Urinary bladder (tissue), 4 donors: ENCODE data around the gene SIMC1. TPM values are rescaled to one million over a fixed set of nuclear protein-coding genes. Genes with fewer than 3 reads are reported as not detected.
"Not testable (repeated sequence)": the region's sequence is repeated elsewhere in the genome, so short reads cannot be mapped to it uniquely, and the experiment has no call there.

ENCODE experiments used
- DNase-seq: peaks from one replicate; pipeline ENCODE4 v3.0.0-alpha.2; 2015; ENCODE audit errors: extremely low spot score
- H3K27ac ChIP-seq: one replicate; pipeline ENCODE4 v1.5.1; 2013; ENCODE audit warnings: low read depth, mild to moderate bottlenecking, moderate library complexity
- H3K36me3 ChIP-seq: one replicate; pipeline ENCODE4 v1.6.1; 2013; ENCODE audit warnings: mild to moderate bottlenecking, moderate library complexity; ENCODE audit not compliant: insufficient read depth
- H3K4me1 ChIP-seq: one replicate; pipeline ENCODE4 v1.6.1; 2013; ENCODE audit warnings: mild to moderate bottlenecking, moderate library complexity; ENCODE audit not compliant: insufficient read depth
- H3K4me3 ChIP-seq: one replicate; pipeline ENCODE4 v1.5.1; 2013; ENCODE audit warnings: low read depth, low read length
- WGBS: extraction: QIAGEN DNeasy Blood & Tissue Kit; methylation state at CpG from one replicate; pipeline ENCODE4 v1.1.7; 2013; 5-methylcytosine and 5-hydroxymethylcytosine counted together
- polyA plus RNA-seq: library from polyadenylated mRNA; stranded (reverse); fragments of 200-250 nt; gene quantifications from one replicate; pipeline ENCODE4 v1.2.3, GENCODE V29; 2013
- total RNA-seq: library from RNA; depleted of rRNA; stranded (reverse); fragments of >200 nt; gene quantifications from one replicate; pipeline ENCODE4 v1.2.3, GENCODE V29; 2014
- donor health status: healthy with polysubstance abuse.
- donor health status: healthy.

SIMC1 gene
- total and polyA plus RNA-seq, 2 donors, result 11.7 to 13.5 TPM

DNA sequence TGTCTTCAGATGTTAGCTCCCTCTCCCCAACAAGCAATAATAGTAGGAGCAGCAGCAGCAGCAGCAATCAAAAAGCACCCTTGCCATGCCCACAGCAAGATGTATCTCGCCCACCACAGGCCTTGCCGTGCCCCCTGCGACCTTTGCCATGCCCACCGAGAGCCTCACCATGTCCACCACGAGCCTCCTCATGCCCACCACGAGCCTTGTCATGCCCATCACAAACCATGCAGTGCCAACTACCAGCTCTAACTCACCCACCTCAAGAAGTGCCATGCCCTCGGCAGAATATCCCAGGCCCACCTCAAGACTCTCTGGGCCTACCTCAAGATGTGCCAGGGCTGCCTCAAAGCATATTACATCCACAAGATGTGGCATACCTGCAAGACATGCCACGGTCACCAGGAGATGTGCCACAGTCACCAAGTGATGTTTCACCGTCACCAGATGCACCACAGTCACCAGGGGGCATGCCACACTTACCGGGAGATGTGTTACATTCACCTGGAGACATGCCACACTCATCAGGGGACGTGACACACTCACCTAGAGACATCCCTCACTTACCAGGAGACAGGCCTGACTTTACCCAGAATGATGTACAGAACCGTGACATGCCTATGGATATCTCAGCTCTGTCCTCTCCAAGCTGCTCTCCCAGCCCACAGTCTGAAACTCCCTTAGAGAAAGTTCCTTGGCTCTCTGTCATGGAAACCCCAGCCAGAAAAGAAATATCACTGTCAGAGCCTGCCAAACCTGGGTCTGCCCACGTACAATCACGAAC lies 52.0 kb downstream of the SIMC1 start:
- H3K36me3 ChIP-seq, H3K4me1 ChIP-seq, DNase-seq, H3K4me3 ChIP-seq, H3K27ac ChIP-seq: not testable (repeated sequence)
- WGBS, result 95% methylated on average over 14 of the region's 14 CpGs

- not testable (repeated sequence) for H3K27ac ChIP-seq, H3K36me3 ChIP-seq, DNase-seq, H3K4me1 ChIP-seq, H3K4me3 ChIP-seq
- WGBS, result 90% methylated on average over 12 of the region's 31 CpGs
Observed at GRCh38 chr5:176305356-176305755, 67.1 kb downstream of the SIMC1 start.

DNA sequence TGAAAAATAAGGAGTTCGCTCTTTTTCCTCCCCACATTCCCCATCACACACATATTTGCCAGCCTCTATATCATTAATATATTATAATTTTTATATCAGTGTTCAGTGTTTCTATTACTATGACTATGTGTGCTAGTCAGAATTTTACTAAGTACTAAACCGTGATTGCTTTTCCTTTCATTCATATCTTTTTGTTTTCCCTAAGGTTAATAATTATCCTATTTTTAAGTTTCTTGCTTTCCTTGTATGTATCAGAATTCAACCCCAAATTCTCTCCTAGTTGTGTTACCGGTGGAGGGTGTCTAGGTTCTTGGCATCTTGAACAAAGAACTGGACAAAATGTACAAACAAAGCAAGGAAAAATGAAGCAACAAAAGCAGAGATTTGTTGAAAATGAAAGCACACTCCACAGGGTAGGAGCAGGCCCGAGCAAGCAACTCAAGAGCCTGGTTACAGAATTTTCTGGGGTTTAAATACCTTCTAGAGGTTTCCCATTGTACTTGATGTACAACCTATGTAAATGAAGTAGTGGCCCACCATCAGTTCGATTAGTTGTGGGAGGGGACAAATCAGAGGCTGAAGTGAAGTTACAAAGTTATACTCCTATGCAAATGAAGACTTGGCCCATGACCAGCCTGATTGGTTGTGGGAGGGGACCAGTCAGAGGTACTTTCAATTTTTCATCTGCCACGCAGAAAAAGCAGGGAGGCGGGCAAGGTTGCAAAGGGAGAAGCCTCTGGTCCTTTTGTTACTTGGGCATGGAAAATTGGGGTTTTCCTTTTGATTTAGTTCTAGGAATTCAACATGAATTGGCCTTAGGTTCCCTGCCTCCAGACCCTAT lies 79.5 kb downstream of the SIMC1 start:
- peaks cover 2% of the 10 kb centered on the region for H3K36me3 ChIP-seq
- H3K4me1 ChIP-seq, result no peaks in the 10 kb centered on the region
- no peak overlapping the region for H3K27ac ChIP-seq
- no peak for DNase-seq
- 87% methylated on average over 7 of the region's 7 CpGs for WGBS
- H3K4me3 ChIP-seq, result no peak overlapping the region

DNA sequence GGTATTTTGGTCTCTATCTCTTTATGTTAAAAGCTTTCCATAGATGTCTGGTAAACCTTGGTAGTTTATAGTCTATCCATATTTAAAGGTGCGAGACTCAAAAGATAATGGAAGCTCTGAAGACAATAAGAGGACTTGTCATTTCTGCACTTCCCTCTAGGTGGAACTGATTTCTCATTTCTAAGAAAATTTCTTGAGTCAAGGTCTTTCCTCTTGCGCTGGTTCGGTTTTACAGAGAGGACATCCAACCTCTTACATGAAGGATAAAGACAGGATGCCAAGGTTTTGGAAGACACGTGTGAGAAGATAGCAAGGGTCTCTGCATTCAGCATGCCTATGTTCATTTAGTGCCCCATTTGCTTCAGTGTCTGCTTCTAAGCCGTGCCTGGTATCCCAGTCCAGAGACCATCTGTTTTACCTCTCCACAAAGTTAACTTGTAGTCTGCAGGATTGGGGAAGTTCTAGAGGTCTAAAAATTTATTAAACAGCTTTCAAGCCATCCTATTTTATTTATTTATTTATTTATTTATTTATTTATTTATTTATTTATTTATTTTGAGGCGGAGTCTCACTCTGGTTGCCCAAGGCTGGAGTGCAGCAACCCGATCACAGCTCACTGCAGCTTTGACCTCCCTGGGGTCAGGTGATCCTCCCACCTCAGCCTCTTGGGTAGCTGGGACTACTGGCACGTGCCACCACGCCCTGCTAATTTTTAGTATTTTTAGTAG lies 81.8 kb downstream of the SIMC1 start:
- no peaks in the 10 kb centered on the region for H3K36me3 ChIP-seq
- 89% methylated on average over 9 of the region's 9 CpGs for WGBS
- DNase-seq, result no peak
- H3K4me1 ChIP-seq, result no peaks in the 10 kb centered on the region
- no peak overlapping the region for H3K27ac ChIP-seq
- H3K4me3 ChIP-seq, result no peak overlapping the region

DNA sequence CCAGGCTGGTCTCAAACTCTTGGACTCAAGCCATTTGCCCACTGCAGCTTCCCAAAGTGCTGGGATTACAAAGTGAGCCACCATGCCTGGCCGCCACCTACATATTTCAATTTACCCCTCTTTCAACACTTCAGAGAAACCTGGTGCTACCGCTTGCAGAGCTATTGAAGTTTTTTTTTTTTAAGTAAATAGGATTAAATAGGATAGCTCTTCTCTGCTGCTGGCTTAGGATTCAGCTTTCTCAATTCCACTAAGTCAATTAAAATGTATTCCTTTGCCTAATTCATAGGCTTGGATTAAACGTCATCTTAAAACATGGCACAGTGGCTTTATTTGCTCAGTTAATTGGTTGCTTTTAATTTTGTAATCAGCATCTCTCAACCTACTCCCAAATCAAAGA lies 82.4 kb downstream of the SIMC1 start:
- H3K36me3 ChIP-seq, result no peaks in the 10 kb centered on the region
- H3K4me1 ChIP-seq, result no peaks in the 10 kb centered on the region
- no peak for DNase-seq
- H3K4me3 ChIP-seq, result no peak overlapping the region
- WGBS, result 97% methylated on average over 3 of the region's 3 CpGs
- H3K27ac ChIP-seq, result no peak overlapping the region

DNA sequence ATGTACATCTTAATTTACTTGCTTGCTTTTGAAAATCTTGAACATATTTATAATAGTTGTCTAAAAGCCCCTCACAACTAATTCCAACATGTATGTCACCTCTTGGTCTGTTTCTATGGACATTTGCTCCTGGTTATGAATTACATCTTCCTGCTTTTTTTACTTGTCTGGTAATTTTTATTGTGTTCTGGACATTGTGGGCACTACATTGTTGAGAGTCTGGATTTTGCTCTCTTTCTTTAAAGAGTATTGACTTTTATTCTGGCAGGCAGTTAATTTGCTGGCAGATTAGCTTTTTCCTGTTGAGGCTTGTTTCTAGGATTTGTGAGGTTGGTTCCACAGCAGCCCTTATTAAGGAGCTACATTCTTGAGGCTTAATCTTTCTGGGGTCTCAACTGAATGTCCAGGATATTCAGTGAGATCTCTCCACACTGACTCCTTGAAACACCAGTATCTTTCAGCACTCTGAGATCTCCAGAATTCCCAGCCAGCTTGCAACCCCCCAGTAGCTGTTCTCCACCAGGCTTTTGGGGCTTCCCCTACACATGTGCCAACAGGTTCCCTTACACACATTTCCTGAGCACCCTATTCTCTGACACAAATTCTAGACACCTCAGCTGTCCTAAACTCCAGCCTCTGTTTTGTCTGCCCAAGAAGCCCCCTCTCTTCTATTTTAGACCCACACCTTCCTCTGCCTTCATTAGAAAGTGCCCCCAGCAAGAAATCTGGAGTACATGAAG lies 96.0 kb downstream of the SIMC1 start:
- Histone ChIP-seq H3K27ac (no peak overlapping the region), H3K36me3 (peaks cover 4% of the 10 kb centered on the region), H3K4me3 (no peak overlapping the region), H3K4me1 (no peaks in the 10 kb centered on the region)
- no peak for DNase-seq

- DNase-seq, result no peak
- 76% methylated on average over 1 of the region's 1 CpG for WGBS
- no peak overlapping the region for H3K4me3 ChIP-seq
- H3K4me1 ChIP-seq, result no peaks in the 10 kb centered on the region
- peaks cover 4% of the 10 kb centered on the region for H3K36me3 ChIP-seq
- H3K27ac ChIP-seq, result no peak overlapping the region
Observed at GRCh38 chr5:176337913-176338312, 99.7 kb downstream of the SIMC1 start.

- no peak for DNase-seq
- H3K27ac ChIP-seq, result no peak overlapping the region
- WGBS, result 94% methylated on average over 5 of the region's 5 CpGs
- H3K36me3 ChIP-seq, result peaks cover 4% of the 10 kb centered on the region
- no peak overlapping the region for H3K4me3 ChIP-seq
- no peaks in the 10 kb centered on the region for H3K4me1 ChIP-seq
Observed at GRCh38 chr5:176339304-176339703, 101.1 kb downstream of the SIMC1 start.

GRCh38 chr5:176341325-176342157 lies 103.3 kb downstream of the SIMC1 start:
- WGBS, result 92% methylated on average over 2 of the region's 2 CpGs
- Histone ChIP-seq H3K36me3 (peaks cover 4% of the 10 kb centered on the region), H3K4me3 (no peak overlapping the region), H3K27ac (no peak overlapping the region), H3K4me1 (no peaks in the 10 kb centered on the region)
- no peak for DNase-seq

GRCh38 chr5:176342158-176342483 lies 103.9 kb downstream of the SIMC1 start:
- H3K27ac ChIP-seq, result no peak overlapping the region
- H3K4me3 ChIP-seq, result no peak overlapping the region
- peaks cover 4% of the 10 kb centered on the region for H3K36me3 ChIP-seq
- H3K4me1 ChIP-seq, result no peaks in the 10 kb centered on the region
- no peak for DNase-seq
- WGBS, result 91% methylated on average over 1 of the region's 1 CpG

GRCh38 chr5:176342766-176343458 lies 104.7 kb downstream of the SIMC1 start:
- Histone ChIP-seq H3K27ac (no peak overlapping the region), H3K4me3 (no peak overlapping the region), H3K36me3 (peaks cover 1% of the 10 kb centered on the region), H3K4me1 (no peaks in the 10 kb centered on the region)
- no peak for DNase-seq
- 48% methylated on average over 2 of the region's 2 CpGs for WGBS

DNA sequence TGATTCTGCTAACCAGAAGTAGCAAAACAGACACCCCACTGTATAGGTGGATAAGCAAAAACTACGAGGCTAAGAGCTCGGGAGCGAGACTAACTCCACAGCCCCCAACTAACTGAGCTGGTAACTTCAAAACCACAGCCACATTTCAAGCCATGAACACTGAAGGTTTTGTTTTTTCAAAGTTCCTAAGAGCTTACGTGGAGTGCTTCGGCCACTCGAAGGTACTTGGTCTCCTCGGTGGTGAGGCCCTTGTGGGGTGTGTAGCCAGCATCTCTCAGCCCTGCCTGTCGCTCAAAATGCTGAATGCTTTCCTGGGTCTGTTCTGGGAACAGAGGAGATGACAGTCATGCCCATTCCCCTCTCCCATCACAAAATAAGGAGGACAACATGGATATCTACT lies 112.2 kb downstream of the SIMC1 start:
- Histone ChIP-seq H3K27ac (no peak overlapping the region), H3K4me1 (no peaks in the 10 kb centered on the region), H3K36me3 (peaks cover 2% of the 10 kb centered on the region), H3K4me3 (no peak overlapping the region)
- DNase-seq, result no peak
- 92% methylated on average over 8 of the region's 8 CpGs for WGBS
